Measurements from ENCODE around the gene PCBP3.

Gene PCBP3

GRCh38 chr21:45930792-45931191, 287.3 kb downstream of the PCBP3 start:
- no peak for DNase-seq (ENCODE audit: low read depth)

- DNase-seq (ENCODE audit: low read depth): no peak
These were observed 288.0 kb downstream of the PCBP3 start for GRCh38 chr21:45931397-45931969.

GRCh38 chr21:45932922-45933502, 289.5 kb downstream of the PCBP3 start:
- no peak for DNase-seq (ENCODE audit: low read depth)

GRCh38 chr21:45934085-45934484, 290.6 kb downstream of the PCBP3 start:
- no peak for DNase-seq (ENCODE audit: low read depth)

- no peak for DNase-seq (ENCODE audit: low read depth)
These were observed 291.0 kb downstream of the PCBP3 start for GRCh38 chr21:45934554-45934953.

- DNase-seq (ENCODE audit: low read depth): no peak
These were observed 292.1 kb downstream of the PCBP3 start for GRCh38 chr21:45935628-45936027.

- DNase-seq (ENCODE audit: low read depth): no peak
These were observed 294.4 kb downstream of the PCBP3 start for GRCh38 chr21:45937721-45938452.

GRCh38 chr21:45938453-45938755, 294.9 kb downstream of the PCBP3 start:
- DNase-seq (ENCODE audit: low read depth): no peak

- no peak for DNase-seq (ENCODE audit: low read depth)
These were observed 295.4 kb downstream of the PCBP3 start for GRCh38 chr21:45938811-45939520.

- DNase-seq (ENCODE audit: low read depth): no peak
These were observed 296.1 kb downstream of the PCBP3 start for GRCh38 chr21:45939521-45940045.

- no peak for DNase-seq (ENCODE audit: low read depth)
These were observed 296.6 kb downstream of the PCBP3 start for GRCh38 chr21:45940091-45940490.

GRCh38 chr21:45940621-45941337, 297.3 kb downstream of the PCBP3 start:
- DNase-seq (ENCODE audit: low read depth): no peak

GRCh38 chr21:45941338-45941710, 297.8 kb downstream of the PCBP3 start:
- DNase-seq (ENCODE audit: low read depth): no peak

GRCh38 chr21:45941717-45942546, 298.4 kb downstream of the PCBP3 start:
- no peak for DNase-seq (ENCODE audit: low read depth)

- DNase-seq (ENCODE audit: low read depth): no peak
These were observed 299.5 kb downstream of the PCBP3 start for GRCh38 chr21:45942755-45943629.

- DNase-seq (ENCODE audit: low read depth): no peak
These were observed 300.4 kb downstream of the PCBP3 start for GRCh38 chr21:45943630-45944540.

- no peak for DNase-seq (ENCODE audit: low read depth)
These were observed 301.1 kb downstream of the PCBP3 start for GRCh38 chr21:45944601-45945000.

- DNase-seq (ENCODE audit: low read depth): no peak
These were observed 301.7 kb downstream of the PCBP3 start for GRCh38 chr21:45945066-45945867.

GRCh38 chr21:45945868-45946210, 302.3 kb downstream of the PCBP3 start:
- DNase-seq (ENCODE audit: low read depth): no peak

Measured in HS-5 (cell line).